Activated naive CD8-positive, alpha-beta T cell treated with anti-CD3 and anti-CD28 coated beads, Interleukin-2, amount 10 ng/mL, durations not matched to agents 7 days and 5 days (primary cell): ENCODE results near the gene FYN. TPM values are rescaled to one million over a fixed set of nuclear protein-coding genes. Genes with fewer than 3 reads are reported as not detected.

ENCODE experiments used
- ATAC-seq: fragments of 150-1000 bp; cut with Tn5 transposase; one replicate; pipeline ENCODE4 v1.10.0; 2021; ENCODE audit warnings: low read depth, moderate library complexity
- POLR2A ChIA-PET: fragments of 350-600 bp; sonication (Branson Sonifier 250); formaldehyde crosslinking; loops from one replicate; lab custom pipeline; 2021; ENCODE audit warnings: antibody characterized with exemption; lab: Charles Lee
- DNase-seq: peaks from one replicate; pipeline ENCODE4 v3.0.0; 2021
- H3K27ac Mint-ChIP-seq: one replicate; pipeline ENCODE4 v1.8.0; 2022; ENCODE audit warnings: mild to moderate bottlenecking, mixed read lengths
- H3K27me3 Mint-ChIP-seq: one replicate; pipeline ENCODE4 v1.8.0; 2022; ENCODE audit warnings: mild to moderate bottlenecking, moderate library complexity, mixed read lengths
- H3K36me3 Mint-ChIP-seq: one replicate; pipeline ENCODE4 v1.8.0; 2021; ENCODE audit warnings: mild to moderate bottlenecking, mixed read lengths
- H3K4me1 Mint-ChIP-seq: one replicate; pipeline ENCODE4 v1.8.0; 2021; ENCODE audit warnings: mixed read lengths
- H3K4me3 Mint-ChIP-seq: one replicate; pipeline ENCODE4 v1.8.0; 2022; ENCODE audit warnings: mild to moderate bottlenecking, moderate library complexity, mixed read lengths
- H3K9me3 Mint-ChIP-seq: one replicate; pipeline ENCODE4 v1.8.0; 2021; ENCODE audit warnings: mixed read lengths
- total RNA-seq, 2 experiments: library from RNA; stranded (reverse); gene quantifications; one replicate each; pipeline ENCODE4 v1.2.3, GENCODE V29; 2021

Gene FYN
- total RNA-seq, 2 experiments from 2014 or later, result 363 to 409 TPM

GRCh38 chr6:111703723-111704122 is 169.5 kb downstream of the FYN start:
- POLR2A ChIA-PET, result no interaction called here
- H3K27me3 Mint-ChIP-seq, result no peaks in the 10 kb centered on the region
- DNase-seq (no peak), ATAC-seq (no peak)
- H3K4me1 Mint-ChIP-seq, result peaks cover 11% of the 10 kb centered on the region
- H3K27ac Mint-ChIP-seq, result no peak overlapping the region
- H3K9me3 Mint-ChIP-seq, result no peaks in the 10 kb centered on the region
- H3K4me3 Mint-ChIP-seq, result no peak overlapping the region
- peaks cover 34% of the 10 kb centered on the region for H3K36me3 Mint-ChIP-seq

- Mint-ChIP-seq H3K36me3 (peaks cover 32% of the 10 kb centered on the region), H3K27ac (no peak overlapping the region), H3K27me3 (no peaks in the 10 kb centered on the region), H3K4me1 (peaks cover 11% of the 10 kb centered on the region), H3K9me3 (no peaks in the 10 kb centered on the region), H3K4me3 (no peak overlapping the region)
- no peak for DNase-seq
- ATAC-seq, result no peak
- POLR2A ChIA-PET, result no interaction called here
Measured at GRCh38 chr6:111702268-111702667, 171.0 kb downstream of the FYN start.

DNA sequence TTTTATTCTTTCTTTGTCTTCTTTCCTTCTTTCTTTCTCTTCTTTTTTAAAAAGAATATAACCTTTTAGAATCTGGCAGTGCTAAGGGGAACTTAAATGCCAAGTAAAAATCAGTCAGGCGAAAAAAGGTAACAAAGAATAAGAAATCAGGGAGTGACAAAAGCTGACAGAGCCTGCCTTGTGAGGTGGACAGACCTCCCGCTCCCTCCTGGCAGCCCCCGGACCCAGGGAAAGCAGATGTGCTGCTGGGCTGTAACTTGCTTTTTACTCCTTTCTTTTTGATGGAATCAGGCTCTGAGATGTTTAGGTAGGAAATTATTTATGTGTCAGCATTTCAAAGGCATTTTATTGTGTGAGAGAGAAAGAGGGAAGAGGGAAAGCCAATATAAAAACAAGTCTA is 172.1 kb downstream of the FYN start:
- H3K4me3 Mint-ChIP-seq, result no peak overlapping the region
- H3K36me3 Mint-ChIP-seq, result peaks cover 33% of the 10 kb centered on the region
- ATAC-seq, result no peak
- no peaks in the 10 kb centered on the region for H3K9me3 Mint-ChIP-seq
- no peak overlapping the region for H3K27ac Mint-ChIP-seq
- peaks cover 11% of the 10 kb centered on the region for H3K4me1 Mint-ChIP-seq
- H3K27me3 Mint-ChIP-seq, result no peaks in the 10 kb centered on the region
- no peak for DNase-seq
- POLR2A ChIA-PET, result no interaction called here

GRCh38 chr6:111700135-111700690 is 173.0 kb downstream of the FYN start:
- H3K27me3 Mint-ChIP-seq, result no peaks in the 10 kb centered on the region
- no peak overlapping the region for H3K27ac Mint-ChIP-seq
- H3K36me3 Mint-ChIP-seq, result peaks cover 40% of the 10 kb centered on the region
- no peak for DNase-seq
- no peaks in the 10 kb centered on the region for H3K9me3 Mint-ChIP-seq
- H3K4me3 Mint-ChIP-seq, result no peak overlapping the region
- POLR2A ChIA-PET, result no interaction called here
- ATAC-seq, result no peak
- peaks cover 13% of the 10 kb centered on the region for H3K4me1 Mint-ChIP-seq

GRCh38 chr6:111699123-111699522 is 174.1 kb downstream of the FYN start:
- ATAC-seq (no peak), DNase-seq (no peak)
- Mint-ChIP-seq H3K27me3 (no peaks in the 10 kb centered on the region), H3K9me3 (no peaks in the 10 kb centered on the region), H3K4me3 (peak overlapping the region; percentile 1), H3K27ac (no peak overlapping the region), H3K36me3 (peaks cover 45% of the 10 kb centered on the region), H3K4me1 (peaks cover 18% of the 10 kb centered on the region)
- POLR2A ChIA-PET, result no interaction called here

- no peaks in the 10 kb centered on the region for H3K9me3 Mint-ChIP-seq
- peaks cover 26% of the 10 kb centered on the region for H3K4me1 Mint-ChIP-seq
- no peak overlapping the region for H3K27ac Mint-ChIP-seq
- no peaks in the 10 kb centered on the region for H3K27me3 Mint-ChIP-seq
- DNase-seq, result no peak
- no peak for ATAC-seq
- POLR2A ChIA-PET, result no interaction called here
- H3K36me3 Mint-ChIP-seq, result peaks cover 49% of the 10 kb centered on the region
- H3K4me3 Mint-ChIP-seq, result no peak overlapping the region
Measured at GRCh38 chr6:111696814-111697213, 176.4 kb downstream of the FYN start.

DNA sequence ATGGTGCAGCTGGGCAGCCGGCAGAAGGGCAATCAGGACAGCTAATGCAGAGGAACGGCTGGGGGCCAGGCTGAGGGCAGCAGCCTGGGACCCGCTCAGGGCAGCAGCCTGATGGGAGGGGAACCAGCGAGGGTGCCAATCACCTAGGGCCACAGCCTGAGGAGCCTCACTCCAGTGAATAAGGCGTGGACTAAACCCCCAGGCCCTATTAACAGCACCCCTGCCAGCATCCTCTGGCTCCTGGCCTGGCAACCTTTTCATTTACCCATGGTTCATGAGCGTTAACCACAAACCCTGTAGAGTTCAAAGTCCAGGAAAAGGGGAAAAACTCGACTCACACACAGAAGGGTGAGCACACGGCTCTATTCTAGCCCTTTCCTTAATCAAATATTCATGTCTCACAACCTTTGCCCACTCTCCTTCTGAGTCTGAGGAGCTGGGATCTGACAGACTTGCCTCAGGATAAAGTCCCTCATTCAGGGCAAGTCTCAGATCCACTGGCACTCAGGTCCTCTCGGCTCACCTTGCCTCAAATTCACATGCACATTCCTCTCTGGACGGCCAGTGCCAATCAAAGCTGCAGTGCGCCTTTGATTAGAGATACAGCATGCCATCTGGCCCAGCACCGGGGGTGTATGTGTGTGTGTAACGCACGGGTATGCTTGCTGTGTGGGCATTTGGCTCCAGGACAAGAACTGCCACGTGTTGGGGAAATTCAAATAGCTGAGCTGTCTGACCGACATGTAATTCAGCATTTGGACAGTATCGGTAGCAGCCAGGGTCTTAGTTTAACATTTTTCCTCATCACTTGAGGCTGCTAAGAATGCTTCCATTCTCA is 180.7 kb downstream of the FYN start:
- Mint-ChIP-seq H3K4me1 (peaks cover 15% of the 10 kb centered on the region), H3K4me3 (no peak overlapping the region)

GRCh38 chr6:111691345-111692225 is 181.7 kb downstream of the FYN start:
- no peak overlapping the region for H3K4me3 Mint-ChIP-seq

More for the DNA sequence above, 180.7 kb downstream of the FYN start:
- POLR2A ChIA-PET, result interaction anchor here (1.2 kb wide), 1 partner anchor 395 kb away, joined by 3 read pairs; the partner anchor contains the start of genes FAM229B and TUBE1
- H3K36me3 Mint-ChIP-seq, result peaks cover 39% of the 10 kb centered on the region
- DNase-seq (no peak), ATAC-seq (no peak)
- no peaks in the 10 kb centered on the region for H3K27me3 Mint-ChIP-seq
- no peaks in the 10 kb centered on the region for H3K9me3 Mint-ChIP-seq
- peak overlapping the region; percentile 8 for H3K27ac Mint-ChIP-seq

DNA sequence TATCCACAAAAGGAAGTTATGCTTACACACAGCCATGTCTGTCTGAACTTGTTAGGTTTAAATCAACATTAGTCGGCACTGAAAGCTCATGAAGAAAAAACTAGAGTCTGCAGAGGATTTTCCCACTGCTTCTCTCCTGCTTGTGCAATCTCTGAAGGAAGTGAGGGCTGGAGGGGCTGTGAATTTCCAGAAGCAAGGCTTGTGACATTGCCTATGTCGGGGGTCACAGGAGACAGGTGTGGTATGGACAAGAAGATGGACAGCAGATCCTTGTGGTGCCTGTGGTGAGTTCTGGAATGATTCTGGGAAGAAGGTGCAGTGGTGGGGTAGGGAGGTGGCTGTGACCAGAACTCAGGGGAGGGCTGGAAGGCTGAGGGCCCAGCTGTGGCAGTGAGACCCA is 183.3 kb downstream of the FYN start:
- H3K36me3 Mint-ChIP-seq, result peaks cover 31% of the 10 kb centered on the region
- no peak overlapping the region for H3K4me3 Mint-ChIP-seq
- ATAC-seq (no peak), DNase-seq (no peak)
- H3K9me3 Mint-ChIP-seq, result no peaks in the 10 kb centered on the region
- no peaks in the 10 kb centered on the region for H3K27me3 Mint-ChIP-seq
- peaks cover 13% of the 10 kb centered on the region for H3K4me1 Mint-ChIP-seq
- no peak overlapping the region for H3K27ac Mint-ChIP-seq
- POLR2A ChIA-PET, result no interaction called here

More at GRCh38 chr6:111691345-111692225, 181.7 kb downstream of the FYN start:
- POLR2A ChIA-PET, result no interaction called here
- no peak for ATAC-seq
- no peaks in the 10 kb centered on the region for H3K9me3 Mint-ChIP-seq
- no peak for DNase-seq
- peak overlapping the region; percentile 39 for H3K27ac Mint-ChIP-seq
- H3K36me3 Mint-ChIP-seq, result peaks cover 40% of the 10 kb centered on the region
- H3K27me3 Mint-ChIP-seq, result no peaks in the 10 kb centered on the region
- peaks cover 15% of the 10 kb centered on the region for H3K4me1 Mint-ChIP-seq

DNA sequence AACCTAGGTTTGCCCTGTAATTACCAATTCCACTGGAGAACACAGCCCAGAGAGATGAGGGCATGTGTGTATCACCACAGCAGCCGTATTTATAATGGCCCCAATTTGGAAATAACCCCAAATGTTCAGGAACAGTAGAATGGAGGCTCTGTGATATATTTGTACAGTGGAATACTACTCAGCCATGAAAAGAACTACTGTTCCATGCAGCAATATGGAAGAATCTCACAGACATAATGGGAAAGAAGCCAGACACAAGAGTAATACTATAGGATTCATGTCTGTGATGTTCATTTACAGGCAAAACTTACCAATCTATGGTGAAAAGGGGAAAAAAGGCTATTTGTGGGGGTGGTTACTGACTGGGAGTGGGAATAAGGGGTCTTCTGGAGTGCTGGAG is 183.8 kb downstream of the FYN start:
- Mint-ChIP-seq H3K27ac (no peak overlapping the region), H3K36me3 (peaks cover 28% of the 10 kb centered on the region), H3K27me3 (no peaks in the 10 kb centered on the region), H3K4me1 (peaks cover 10% of the 10 kb centered on the region), H3K4me3 (no peak overlapping the region), H3K9me3 (no peaks in the 10 kb centered on the region)
- DNase-seq (no peak), ATAC-seq (no peak)
- POLR2A ChIA-PET, result no interaction called here

DNA sequence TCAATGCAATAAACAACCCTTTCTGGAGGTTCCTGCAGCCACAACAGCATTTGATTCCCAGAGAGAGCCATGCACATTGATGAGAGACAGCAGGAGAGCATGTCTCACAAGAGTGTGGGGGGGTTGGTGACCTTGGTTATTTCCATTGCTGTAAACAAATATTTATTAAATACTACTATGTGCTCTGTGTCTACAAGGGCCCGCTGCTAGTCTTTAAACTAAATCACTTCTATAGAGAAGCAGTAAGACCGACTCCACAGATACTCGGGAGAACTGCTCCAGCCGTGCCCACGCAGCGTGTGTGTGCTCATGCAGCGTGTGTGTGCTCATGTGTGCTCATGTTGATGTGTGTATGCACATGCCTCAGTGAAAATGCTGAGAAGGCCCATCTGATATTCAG is 184.9 kb downstream of the FYN start:
- no peak overlapping the region for H3K27ac Mint-ChIP-seq
- H3K4me1 Mint-ChIP-seq, result peaks cover 18% of the 10 kb centered on the region
- DNase-seq (no peak), ATAC-seq (no peak)
- POLR2A ChIA-PET, result no interaction called here
- H3K36me3 Mint-ChIP-seq, result peaks cover 28% of the 10 kb centered on the region
- no peak overlapping the region for H3K4me3 Mint-ChIP-seq
- no peaks in the 10 kb centered on the region for H3K9me3 Mint-ChIP-seq
- no peaks in the 10 kb centered on the region for H3K27me3 Mint-ChIP-seq

DNA sequence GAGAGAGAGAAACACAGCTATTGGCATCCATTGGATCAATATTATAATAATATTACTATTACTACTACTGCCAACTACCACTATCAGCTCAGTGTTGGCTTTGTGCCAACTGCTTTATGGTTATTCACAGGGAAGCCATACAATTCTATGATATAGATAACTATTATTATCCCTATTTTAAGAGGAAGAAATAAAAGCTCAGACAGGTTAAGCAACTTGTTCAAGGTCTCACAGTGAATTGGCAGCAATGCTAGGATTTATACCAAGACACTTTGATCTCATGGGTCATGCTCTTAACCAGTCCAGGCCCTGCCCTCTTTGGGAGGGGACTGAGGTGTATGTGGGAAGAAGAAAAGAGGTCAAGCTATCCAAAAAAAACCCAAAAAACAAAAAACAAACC is 185.6 kb downstream of the FYN start:
- ATAC-seq (no peak), DNase-seq (no peak)
- H3K27me3 Mint-ChIP-seq, result no peaks in the 10 kb centered on the region
- H3K9me3 Mint-ChIP-seq, result no peaks in the 10 kb centered on the region
- peaks cover 11% of the 10 kb centered on the region for H3K4me1 Mint-ChIP-seq
- H3K36me3 Mint-ChIP-seq, result peaks cover 21% of the 10 kb centered on the region
- H3K4me3 Mint-ChIP-seq, result no peak overlapping the region
- no peak overlapping the region for H3K27ac Mint-ChIP-seq
- POLR2A ChIA-PET, result interaction anchor here (0.7 kb wide), 1 partner anchor 77 kb away, joined by 3 read pairs; no protein-coding TSS in a partner anchor

DNA sequence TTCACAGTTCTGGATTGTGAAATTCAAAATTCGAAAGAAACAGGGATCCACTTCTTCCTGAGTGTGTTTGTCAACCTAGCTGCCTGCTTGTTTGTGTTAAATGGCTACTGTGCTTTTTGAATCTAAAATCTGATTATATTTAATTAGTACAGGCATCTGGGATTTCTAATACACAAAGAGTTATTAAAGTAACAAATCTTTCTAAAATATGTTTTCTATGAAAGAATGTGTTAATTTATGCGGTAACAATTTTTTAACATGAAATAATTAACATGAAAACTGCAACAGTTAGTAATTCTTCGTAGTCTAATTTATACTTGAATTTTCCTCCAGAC is 186.4 kb downstream of the FYN start:
- Mint-ChIP-seq H3K4me1 (peaks cover 13% of the 10 kb centered on the region), H3K4me3 (no peak overlapping the region), H3K36me3 (peaks cover 24% of the 10 kb centered on the region), H3K27me3 (no peaks in the 10 kb centered on the region), H3K27ac (no peak overlapping the region), H3K9me3 (no peaks in the 10 kb centered on the region)
- DNase-seq (no peak), ATAC-seq (no peak)
- POLR2A ChIA-PET, result no interaction called here
